Neural cell (in vitro differentiated cells): ENCODE measurements around the gene ZNF821. TPM values are rescaled to one million over a fixed set of nuclear protein-coding genes. Genes with fewer than 3 reads are reported as not detected.

Experiments
- H2AFZ ChIP-seq: fragments of 200-600, 300-800 bp; sonication (generic), shearing (Covaris generic); 2 replicates; pipeline ENCODE4 v1.6.0; 2014; ENCODE audit warnings: low read depth, mild to moderate bottlenecking, antibody characterized with exemption, low read length, moderate library complexity
- H3F3A ChIP-seq: fragments of 200-600 bp; shearing (Covaris generic); 2 replicates; pipeline ENCODE4 v1.6.1; 2016; ENCODE audit warnings: mild to moderate bottlenecking, moderate library complexity, mixed read lengths, antibody characterized with exemption, low read length; ENCODE audit not compliant: insufficient read depth, poor library complexity, severe bottlenecking
- H3K27ac ChIP-seq: fragments of 200-600, 300-800 bp; sonication (generic), shearing (Covaris generic); 2 replicates; pipeline ENCODE4 v1.5.1; 2014; ENCODE audit warnings: mild to moderate bottlenecking, low read length, moderate library complexity
- H3K27me3 ChIP-seq: fragments of 300-800, 200-600 bp; sonication (generic), shearing (Covaris generic); 2 replicates; pipeline ENCODE4 v1.6.0; 2014; ENCODE audit warnings: mild to moderate bottlenecking, low read depth, low read length, moderate library complexity; ENCODE audit not compliant: insufficient read depth
- H3K36me3 ChIP-seq: fragments of 300-800, 200-600 bp; sonication (generic), shearing (Covaris generic); 2 replicates; pipeline ENCODE4 v1.5.1; 2014; ENCODE audit warnings: mild to moderate bottlenecking, antibody characterized with exemption, low read length, moderate library complexity; ENCODE audit not compliant: insufficient read depth
- H3K4me2 ChIP-seq: fragments of 300-800, 200-600 bp; sonication (generic), shearing (Covaris generic); 2 replicates; pipeline ENCODE4 v1.6.0; 2014; ENCODE audit warnings: mild to moderate bottlenecking, low read length
- H3K4me3 ChIP-seq: fragments of 300-800, 200-600 bp; sonication (generic), shearing (Covaris generic); 2 replicates; pipeline ENCODE4 v1.5.1; 2014; ENCODE audit warnings: mild to moderate bottlenecking, low read length, moderate library complexity
- H3K79me2 ChIP-seq: fragments of 200-600 bp; shearing (Covaris generic); replicated peaks from 2 replicates; pipeline ENCODE4 v1.6.0; 2014; ENCODE audit warnings: mild to moderate bottlenecking, low read length, moderate library complexity; ENCODE audit not compliant: insufficient read depth
- H3K9ac ChIP-seq: fragments of 300-800, 200-600 bp; sonication (generic), shearing (Covaris generic); 2 replicates; pipeline ENCODE4 v1.6.1; 2016; ENCODE audit warnings: mild to moderate bottlenecking, low read length, mixed read lengths
- H3K9me2 ChIP-seq: fragments of 200-600 bp; shearing (Covaris generic); 2 replicates; pipeline ENCODE4 v1.6.1; 2016; ENCODE audit warnings: mild to moderate bottlenecking, low read length, mixed read lengths; ENCODE audit not compliant: insufficient read depth
- H3K9me3 ChIP-seq: fragments of 200-600, 300-800 bp; sonication (generic), shearing (Covaris generic); 2 replicates; pipeline ENCODE4 v1.6.1; 2016; ENCODE audit warnings: mild to moderate bottlenecking, mixed run types, low read length, moderate library complexity, mixed read lengths
- H4K20me1 ChIP-seq: fragments of 200-600 bp; shearing (Covaris generic); 2 replicates; pipeline ENCODE4 v1.6.1; 2016; ENCODE audit warnings: mild to moderate bottlenecking, mixed run types; ENCODE audit not compliant: insufficient read depth
- EP300 ChIP-seq: fragments of 450-650 bp; conservative IDR thresholded peaks from 2 replicates; pipeline ENCODE4 v1.6.1; 2014; ENCODE audit warnings: antibody characterized with exemption, mild to moderate bottlenecking, moderate library complexity; ENCODE audit not compliant: poor library complexity, severe bottlenecking
- EZH2 ChIP-seq: fragments of 200-600, 300-800 bp; shearing (Covaris generic), sonication (generic); IDR thresholded peaks from 2 replicates; pipeline ENCODE4 v1.6.1; 2014; ENCODE audit warnings: antibody characterized with exemption, low read length, borderline replicate concordance, mild to moderate bottlenecking; ENCODE audit not compliant: insufficient read depth, poor library complexity, severe bottlenecking
- MXI1 ChIP-seq: fragments of 450-650 bp; conservative IDR thresholded peaks from 2 replicates; pipeline ENCODE4 v1.6.1; 2014; ENCODE audit warnings: antibody characterized with exemption, mild to moderate bottlenecking; ENCODE audit not compliant: poor library complexity, severe bottlenecking
- POLR2AphosphoS5 ChIP-seq: IDR thresholded peaks from 2 replicates; pipeline ENCODE4 v1.6.1; 2012
- RAD21 ChIP-seq: fragments of 450-650 bp; conservative IDR thresholded peaks from 2 replicates; pipeline ENCODE4 v1.6.1; 2014; ENCODE audit warnings: antibody characterized with exemption, mild to moderate bottlenecking, moderate library complexity
- SMC3 ChIP-seq: fragments of 450-650 bp; conservative IDR thresholded peaks from 2 replicates; pipeline ENCODE4 v1.6.1; 2014; ENCODE audit warnings: antibody characterized with exemption, mild to moderate bottlenecking, moderate library complexity; ENCODE audit not compliant: poor library complexity
- TAF1 ChIP-seq: IDR thresholded peaks from 2 replicates; pipeline ENCODE4 v1.6.1; 2012; ENCODE audit warnings: low read depth
- polyA plus RNA-seq: library from polyadenylated mRNA; depleted of rRNA; stranded (reverse); fragments of >200 nt; gene quantifications from 2 replicates; pipeline ENCODE4 v1.2.3, GENCODE V29; 2014
- TF ChIP-seq, protein P1 (sequence below): fragments of 450-650 bp; IDR thresholded peaks from 2 replicates; pipeline ENCODE4 v1.5.1; 2014; ENCODE audit warnings: antibody characterized with exemption, mild to moderate bottlenecking, moderate library complexity; ENCODE audit not compliant: poor library complexity, severe bottlenecking
- TF ChIP-seq, protein P2 (sequence below): IDR thresholded peaks from 2 replicates; pipeline ENCODE4 v1.6.1; 2012; ENCODE audit warnings: borderline replicate concordance

Gene ZNF821
- polyA plus RNA-seq, 1 donor from 2014 or later: 128 TPM

DNA sequence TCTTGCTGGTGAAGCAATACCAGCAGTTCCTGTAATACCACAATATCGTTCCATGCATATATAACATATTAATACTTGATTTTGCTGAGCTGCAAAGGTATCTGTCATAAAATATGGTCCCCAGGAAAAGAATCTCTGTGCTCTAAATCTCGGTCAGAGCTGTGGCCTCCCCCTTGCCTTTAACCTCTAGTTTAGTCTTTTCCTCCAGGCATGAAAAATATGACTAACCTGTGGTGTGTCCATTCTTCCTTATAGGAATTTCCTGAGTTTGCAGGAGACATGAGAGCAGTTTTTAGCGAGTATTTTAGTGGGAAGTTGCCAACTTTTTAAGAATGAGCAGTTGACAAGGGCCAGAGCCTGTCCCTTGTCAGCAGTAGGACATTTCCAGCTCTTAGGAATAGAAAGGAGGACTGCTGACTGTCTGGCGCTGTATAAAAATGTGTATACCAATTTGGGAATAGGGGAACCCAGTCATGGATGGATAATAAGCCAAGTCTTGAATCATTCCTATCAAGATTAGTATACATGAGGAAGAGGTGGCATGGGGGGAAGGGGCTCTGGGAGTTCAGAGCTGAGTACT, 29.5 kb downstream of the ZNF821 start:
- Histone ChIP-seq H3F3A (no peaks in the 10 kb centered on the region), H3K27me3 (no peaks in the 10 kb centered on the region), H4K20me1 (no peaks in the 10 kb centered on the region), H3K9ac (no peak overlapping the region), H3K9me2 (no peaks in the 10 kb centered on the region), H3K79me2 (no peaks in the 10 kb centered on the region), H3K4me2 (no peak overlapping the region), H3K27ac (no peak overlapping the region), H2AFZ (no peak overlapping the region), H3K4me3 (no peak overlapping the region), H3K9me3 (no peaks in the 10 kb centered on the region), H3K36me3 (no peaks in the 10 kb centered on the region)
- TF ChIP-seq, protein P1, sequence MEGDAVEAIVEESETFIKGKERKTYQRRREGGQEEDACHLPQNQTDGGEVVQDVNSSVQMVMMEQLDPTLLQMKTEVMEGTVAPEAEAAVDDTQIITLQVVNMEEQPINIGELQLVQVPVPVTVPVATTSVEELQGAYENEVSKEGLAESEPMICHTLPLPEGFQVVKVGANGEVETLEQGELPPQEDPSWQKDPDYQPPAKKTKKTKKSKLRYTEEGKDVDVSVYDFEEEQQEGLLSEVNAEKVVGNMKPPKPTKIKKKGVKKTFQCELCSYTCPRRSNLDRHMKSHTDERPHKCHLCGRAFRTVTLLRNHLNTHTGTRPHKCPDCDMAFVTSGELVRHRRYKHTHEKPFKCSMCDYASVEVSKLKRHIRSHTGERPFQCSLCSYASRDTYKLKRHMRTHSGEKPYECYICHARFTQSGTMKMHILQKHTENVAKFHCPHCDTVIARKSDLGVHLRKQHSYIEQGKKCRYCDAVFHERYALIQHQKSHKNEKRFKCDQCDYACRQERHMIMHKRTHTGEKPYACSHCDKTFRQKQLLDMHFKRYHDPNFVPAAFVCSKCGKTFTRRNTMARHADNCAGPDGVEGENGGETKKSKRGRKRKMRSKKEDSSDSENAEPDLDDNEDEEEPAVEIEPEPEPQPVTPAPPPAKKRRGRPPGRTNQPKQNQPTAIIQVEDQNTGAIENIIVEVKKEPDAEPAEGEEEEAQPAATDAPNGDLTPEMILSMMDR: no peak
- TF ChIP-seq SMC3 (no peak), TAF1 (no peak), EP300 (no peak), MXI1 (no peak), EZH2 (no peak), POLR2AphosphoS5 (no peak), RAD21 (no peak)
- TF ChIP-seq, protein P2, sequence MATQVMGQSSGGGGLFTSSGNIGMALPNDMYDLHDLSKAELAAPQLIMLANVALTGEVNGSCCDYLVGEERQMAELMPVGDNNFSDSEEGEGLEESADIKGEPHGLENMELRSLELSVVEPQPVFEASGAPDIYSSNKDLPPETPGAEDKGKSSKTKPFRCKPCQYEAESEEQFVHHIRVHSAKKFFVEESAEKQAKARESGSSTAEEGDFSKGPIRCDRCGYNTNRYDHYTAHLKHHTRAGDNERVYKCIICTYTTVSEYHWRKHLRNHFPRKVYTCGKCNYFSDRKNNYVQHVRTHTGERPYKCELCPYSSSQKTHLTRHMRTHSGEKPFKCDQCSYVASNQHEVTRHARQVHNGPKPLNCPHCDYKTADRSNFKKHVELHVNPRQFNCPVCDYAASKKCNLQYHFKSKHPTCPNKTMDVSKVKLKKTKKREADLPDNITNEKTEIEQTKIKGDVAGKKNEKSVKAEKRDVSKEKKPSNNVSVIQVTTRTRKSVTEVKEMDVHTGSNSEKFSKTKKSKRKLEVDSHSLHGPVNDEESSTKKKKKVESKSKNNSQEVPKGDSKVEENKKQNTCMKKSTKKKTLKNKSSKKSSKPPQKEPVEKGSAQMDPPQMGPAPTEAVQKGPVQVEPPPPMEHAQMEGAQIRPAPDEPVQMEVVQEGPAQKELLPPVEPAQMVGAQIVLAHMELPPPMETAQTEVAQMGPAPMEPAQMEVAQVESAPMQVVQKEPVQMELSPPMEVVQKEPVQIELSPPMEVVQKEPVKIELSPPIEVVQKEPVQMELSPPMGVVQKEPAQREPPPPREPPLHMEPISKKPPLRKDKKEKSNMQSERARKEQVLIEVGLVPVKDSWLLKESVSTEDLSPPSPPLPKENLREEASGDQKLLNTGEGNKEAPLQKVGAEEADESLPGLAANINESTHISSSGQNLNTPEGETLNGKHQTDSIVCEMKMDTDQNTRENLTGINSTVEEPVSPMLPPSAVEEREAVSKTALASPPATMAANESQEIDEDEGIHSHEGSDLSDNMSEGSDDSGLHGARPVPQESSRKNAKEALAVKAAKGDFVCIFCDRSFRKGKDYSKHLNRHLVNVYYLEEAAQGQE: no peak

DNA sequence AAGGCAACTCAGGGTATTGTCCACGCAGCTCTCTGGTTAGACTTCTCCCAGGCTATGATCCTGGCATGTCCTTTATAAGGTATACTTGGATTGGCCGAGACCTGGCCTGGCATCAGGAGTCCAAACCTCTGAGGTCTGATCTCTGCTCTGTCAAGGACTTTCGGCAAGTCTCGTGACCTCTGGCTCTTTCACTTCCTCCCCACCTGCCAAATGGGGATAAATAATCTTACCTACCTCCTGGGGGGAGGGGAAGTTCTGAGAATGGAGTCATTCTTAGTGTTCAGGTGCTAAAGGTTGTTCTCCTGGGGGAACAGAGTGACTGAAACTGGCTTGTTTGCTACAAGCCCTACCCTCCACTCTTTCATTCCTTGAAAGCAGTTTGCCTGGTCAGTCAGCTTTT, 30.6 kb downstream of the ZNF821 start:
- Histone ChIP-seq H2AFZ (no peak overlapping the region), H3K27me3 (no peaks in the 10 kb centered on the region), H3K9ac (no peak overlapping the region), H3K4me3 (no peak overlapping the region), H3K36me3 (no peaks in the 10 kb centered on the region), H3K9me3 (no peaks in the 10 kb centered on the region), H3F3A (no peaks in the 10 kb centered on the region), H3K79me2 (no peaks in the 10 kb centered on the region), H4K20me1 (no peaks in the 10 kb centered on the region), H3K9me2 (no peaks in the 10 kb centered on the region), H3K27ac (no peak overlapping the region), H3K4me2 (no peak overlapping the region)
- TF ChIP-seq, protein P1: no peak
- TF ChIP-seq POLR2AphosphoS5 (no peak), EZH2 (no peak), RAD21 (no peak), MXI1 (no peak), TAF1 (no peak), EP300 (no peak), SMC3 (no peak)
- TF ChIP-seq, protein P2: no peak
